HL-60 (cell line): ENCODE data around the gene SLC24A3.
A peak's percentile ranks its signal among the peaks of the same experiment; 100 is the strongest.

Source experiments
- DNase-seq, 2 experiments: peaks; one replicate each; pipeline ENCODE4 v3.0.0-alpha.2; 2010 to 2020; ENCODE audit warnings: low read depth in 1 of 2, low spot score in 1 of 2
- H3K27ac ChIP-seq: fragments of 250-450 bp; sonication (Bioruptor Pico); replicated peaks from 2 replicates; pipeline ENCODE4 v1.5.1; 2020; ENCODE audit warnings: mild to moderate bottlenecking, moderate library complexity
- H3K27me3 ChIP-seq: fragments of 250-450 bp; sonication (Bioruptor Pico); 2 replicates; pipeline ENCODE4 v1.5.1; 2021; ENCODE audit warnings: mild to moderate bottlenecking, moderate library complexity; ENCODE audit not compliant: insufficient read depth, poor library complexity, severe bottlenecking
- H3K4me3 ChIP-seq: replicated peaks from 2 replicates; pipeline ENCODE4 v1.5.1; 2011; ENCODE audit warnings: mild to moderate bottlenecking, control low read depth, low read length; ENCODE audit not compliant: insufficient read depth
- CTCF ChIP-seq: IDR thresholded peaks from one replicate; pipeline ENCODE4 v1.5.1; 2011; ENCODE audit warnings: low read length, control low read depth, inconsistent platforms; ENCODE audit not compliant: insufficient read depth
- GABPA ChIP-seq: IDR thresholded peaks from 2 replicates; pipeline ENCODE4 v1.6.1; 2012; ENCODE audit warnings: low read depth
- POLR2AphosphoS5 ChIP-seq: IDR thresholded peaks from 2 replicates; pipeline ENCODE4 v1.6.1; 2012; ENCODE audit warnings: low read depth
- REST ChIP-seq: IDR thresholded peaks from 2 replicates; pipeline ENCODE4 v1.6.1; 2012; ENCODE audit warnings: low read depth; ENCODE audit not compliant: insufficient replicate concordance
- SPI1 ChIP-seq: IDR thresholded peaks from 2 replicates; pipeline ENCODE4 v1.6.1; 2012; ENCODE audit warnings: low read depth, mild to moderate bottlenecking, borderline replicate concordance

Gene SLC24A3

GRCh38 chr20:19260412-19261090 is 48.1 kb downstream of the SLC24A3 start:
- TF ChIP-seq GABPA, result no peak
- TF ChIP-seq SPI1, result peak; percentile 57; the same call in 1 of the 2 replicates
- no peak overlapping the region for H3K27ac ChIP-seq
- no peaks in the 10 kb centered on the region for H3K27me3 ChIP-seq
- peak; percentile 14 to 22 for DNase-seq
- no peak overlapping the region for H3K4me3 ChIP-seq

GRCh38 chr20:19264191-19264590 is 51.7 kb downstream of the SLC24A3 start:
- no peak for TF ChIP-seq GABPA
- TF ChIP-seq SPI1, result no peak
- no peak for TF ChIP-seq CTCF
- no peak for TF ChIP-seq POLR2AphosphoS5
- no peak for TF ChIP-seq REST
- H3K27me3 ChIP-seq, result no peaks in the 10 kb centered on the region
- no peak for DNase-seq
- no peak overlapping the region for H3K4me3 ChIP-seq
- no peak overlapping the region for H3K27ac ChIP-seq

- no peak for TF ChIP-seq GABPA
- no peak for TF ChIP-seq POLR2AphosphoS5
- no peak for TF ChIP-seq REST
- TF ChIP-seq CTCF, result no peak
- TF ChIP-seq SPI1, result no peak
- DNase-seq, result no peak
- Histone ChIP-seq H3K27ac (no peak overlapping the region), H3K27me3 (no peaks in the 10 kb centered on the region), H3K4me3 (no peak overlapping the region)
Observed at GRCh38 chr20:19265646-19266374, 53.4 kb downstream of the SLC24A3 start.

- DNase-seq, result no peak
- Histone ChIP-seq H3K27me3 (no peaks in the 10 kb centered on the region), H3K27ac (no peak overlapping the region), H3K4me3 (no peak overlapping the region)
- no peak for TF ChIP-seq GABPA
- no peak for TF ChIP-seq REST
- no peak for TF ChIP-seq POLR2AphosphoS5
- no peak for TF ChIP-seq CTCF
- TF ChIP-seq SPI1, result no peak
Observed at GRCh38 chr20:19268426-19268825, 56.0 kb downstream of the SLC24A3 start.
